NCI-H1694 (cell line): ENCODE measurements around the gene NFIX.
A peak's percentile ranks its signal among the peaks of the same experiment; 100 is the strongest.

ENCODE experiments used
- DNase-seq: peaks from one replicate; lab custom pipeline; 2025; lab: John Stamatoyannopoulos, UW

The NFIX gene

DNA sequence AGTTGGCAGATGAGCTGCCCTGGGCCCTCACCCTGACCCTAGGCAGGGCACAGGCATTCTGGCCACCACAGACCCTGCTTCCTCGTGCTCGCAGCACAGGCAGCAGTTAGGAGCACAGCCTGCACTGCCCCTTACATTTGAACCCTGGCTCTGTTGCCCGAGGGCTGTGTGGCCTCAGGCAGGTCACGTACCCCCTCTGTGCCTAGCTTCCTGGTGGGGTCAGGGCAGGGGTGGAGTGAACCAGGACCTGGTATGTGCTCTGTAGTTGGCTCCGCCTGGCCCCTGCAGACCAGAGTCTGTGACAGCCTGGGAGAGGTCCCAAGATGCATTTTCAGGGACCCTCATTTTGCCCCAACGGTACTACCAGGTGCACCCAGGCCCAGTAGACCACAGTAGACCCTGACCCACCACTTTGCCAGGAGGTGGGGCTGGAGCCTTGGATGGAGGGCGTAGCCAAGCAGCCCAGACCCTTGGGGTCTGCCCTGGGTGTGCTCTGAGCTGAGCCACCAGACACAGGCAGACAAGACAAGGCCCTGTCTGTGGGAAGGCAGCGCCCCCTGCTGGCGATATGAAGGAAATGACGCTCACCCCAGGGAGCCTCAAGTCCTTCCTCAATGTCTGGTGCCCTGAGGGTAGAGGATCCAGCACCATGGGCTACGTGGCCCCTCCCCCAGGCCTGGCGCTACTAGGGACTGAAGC is 98.3 kb downstream of the NFIX start:
- DNase-seq, result peak; percentile 84

DNA sequence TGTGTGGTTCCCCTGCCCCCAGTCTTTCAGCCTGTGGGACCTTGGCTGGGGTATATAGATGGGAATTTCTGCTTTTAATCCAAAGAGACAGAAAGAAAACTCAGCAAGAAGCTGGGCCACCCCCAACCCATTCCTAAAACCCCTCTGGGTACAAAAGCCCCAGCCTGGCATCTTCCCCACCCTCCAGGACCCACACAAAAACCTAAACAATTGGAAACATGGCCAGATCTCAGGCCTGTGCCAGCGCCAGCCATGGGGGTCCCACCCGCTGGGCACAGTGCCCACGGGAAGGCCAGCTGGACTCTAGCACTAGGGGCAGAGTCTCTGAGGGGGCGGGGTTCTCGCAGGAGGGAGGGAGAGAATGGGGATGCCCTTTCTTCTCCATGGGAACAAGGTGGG is 98.8 kb downstream of the NFIX start:
- DNase-seq, result no peak

DNA sequence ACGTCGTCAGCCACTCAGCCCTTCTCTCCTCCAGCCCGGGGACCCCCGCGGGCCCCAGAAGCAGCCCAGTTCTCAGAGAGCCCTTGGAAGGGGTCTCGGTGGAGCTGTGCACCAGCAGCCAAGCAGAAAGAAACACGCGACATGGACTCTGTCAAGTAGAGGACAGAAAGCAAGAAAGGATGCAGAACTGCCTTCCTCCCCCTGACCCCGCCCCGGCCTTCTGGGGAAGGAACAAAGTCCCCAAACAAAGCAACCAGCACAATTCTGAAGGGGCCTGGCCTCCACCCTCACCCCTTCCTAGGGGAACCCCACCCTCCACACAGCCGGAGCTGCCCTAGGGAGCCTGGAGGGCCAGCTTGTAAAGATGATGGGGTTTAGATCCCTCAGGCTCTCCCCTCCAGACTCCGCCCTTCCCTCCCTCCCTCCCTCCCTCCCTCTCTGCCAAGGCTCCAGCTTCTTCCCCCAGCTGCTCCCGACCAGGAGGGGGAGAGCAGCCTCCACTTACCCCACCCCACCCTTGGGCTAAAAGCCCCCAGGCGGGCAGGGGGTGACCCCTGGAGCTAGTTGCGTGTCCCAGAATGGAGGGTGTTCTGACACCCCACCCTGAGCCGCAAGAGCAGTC is 99.6 kb downstream of the NFIX start:
- no peak for DNase-seq

DNA sequence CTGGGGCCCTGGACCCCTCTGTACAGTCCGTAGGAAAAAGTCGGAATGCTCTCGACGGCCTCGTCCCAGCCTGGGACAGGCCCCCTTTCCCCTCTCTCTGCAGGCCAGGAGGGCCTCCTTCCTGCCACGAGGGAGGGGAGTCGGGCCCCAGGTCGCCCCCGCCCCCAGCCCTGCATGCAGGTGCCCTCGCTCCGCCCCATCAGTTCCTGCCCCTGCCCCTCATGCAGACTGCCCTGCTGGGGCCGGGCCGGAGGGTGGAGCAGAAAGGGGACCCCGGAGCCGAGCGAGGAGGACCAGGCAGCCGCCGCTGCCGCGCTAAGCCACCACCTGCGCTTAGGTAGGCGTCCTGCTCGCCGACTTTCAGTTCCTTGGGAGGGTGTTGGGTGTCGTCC is 100.1 kb downstream of the NFIX start:
- DNase-seq, result no peak

DNA sequence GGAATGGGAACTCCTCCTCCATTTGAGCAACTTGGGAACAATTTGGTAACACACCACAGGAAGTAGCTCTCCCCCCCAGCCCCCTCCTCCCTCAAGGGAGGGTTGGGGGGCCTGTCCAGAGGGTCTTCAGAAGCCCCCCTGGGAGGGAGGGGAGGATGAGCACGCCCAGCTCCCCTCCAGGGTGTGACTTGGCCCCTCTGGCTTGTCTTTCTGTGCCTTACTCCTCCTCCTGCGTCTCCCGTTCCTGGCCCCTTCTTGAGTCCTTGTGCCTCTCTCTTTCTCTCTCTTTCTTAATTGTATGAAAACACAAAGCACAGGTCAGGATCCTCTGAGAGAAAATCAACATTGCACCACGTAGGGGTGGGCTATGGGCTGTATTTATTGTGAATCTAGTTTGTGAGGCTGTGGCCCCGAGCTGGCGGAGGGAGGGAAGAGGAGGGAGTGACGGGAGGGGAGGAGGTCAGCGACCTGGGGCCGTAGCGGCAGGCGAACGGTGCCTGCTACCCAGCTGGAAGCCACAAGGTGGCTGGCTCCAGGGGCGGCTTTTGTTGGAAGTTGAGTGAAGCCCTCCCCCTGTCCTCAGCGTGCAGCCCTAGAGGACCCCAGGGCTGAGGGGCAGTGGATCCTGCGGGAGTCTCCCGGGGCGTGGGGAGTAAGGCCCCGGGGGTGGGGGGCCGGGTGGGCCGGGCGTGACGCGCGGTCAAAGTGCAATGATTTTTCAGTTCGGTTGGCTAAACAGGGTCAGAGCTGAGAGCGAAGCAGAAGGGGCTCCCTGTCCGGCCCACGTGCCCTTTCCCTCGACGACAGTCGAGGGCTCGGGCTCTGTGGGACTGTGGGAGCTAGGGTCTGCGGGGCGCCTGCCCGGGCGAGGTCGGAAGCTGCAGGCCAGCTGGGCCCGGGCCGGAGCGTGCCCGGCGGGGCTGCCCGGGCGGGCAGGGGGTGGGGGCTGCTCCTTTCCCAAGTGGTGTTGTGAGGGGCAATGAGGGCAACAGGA is 101.0 kb downstream of the NFIX start:
- DNase-seq, result no peak

DNA sequence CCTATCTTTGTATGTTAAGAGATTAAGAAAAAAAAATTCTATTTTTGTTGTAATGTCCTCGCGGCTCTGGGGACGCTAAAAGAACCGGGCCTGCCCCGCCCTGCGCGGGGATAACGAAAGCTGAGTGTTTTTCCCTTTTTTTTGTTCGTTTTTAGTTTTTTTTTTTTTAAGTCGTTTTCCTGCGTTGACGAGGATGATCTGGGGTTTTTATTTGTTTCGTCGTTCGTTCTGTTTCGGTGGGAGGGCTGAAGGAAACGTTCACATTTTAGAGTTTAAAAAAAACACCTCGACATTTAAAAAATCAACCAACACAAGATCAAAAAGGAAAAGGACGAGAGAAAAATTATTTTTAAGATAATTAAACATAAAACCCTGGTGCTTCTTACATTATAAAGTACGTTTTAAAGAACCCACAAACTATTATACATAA is 101.8 kb downstream of the NFIX start:
- DNase-seq, result no peak

DNA sequence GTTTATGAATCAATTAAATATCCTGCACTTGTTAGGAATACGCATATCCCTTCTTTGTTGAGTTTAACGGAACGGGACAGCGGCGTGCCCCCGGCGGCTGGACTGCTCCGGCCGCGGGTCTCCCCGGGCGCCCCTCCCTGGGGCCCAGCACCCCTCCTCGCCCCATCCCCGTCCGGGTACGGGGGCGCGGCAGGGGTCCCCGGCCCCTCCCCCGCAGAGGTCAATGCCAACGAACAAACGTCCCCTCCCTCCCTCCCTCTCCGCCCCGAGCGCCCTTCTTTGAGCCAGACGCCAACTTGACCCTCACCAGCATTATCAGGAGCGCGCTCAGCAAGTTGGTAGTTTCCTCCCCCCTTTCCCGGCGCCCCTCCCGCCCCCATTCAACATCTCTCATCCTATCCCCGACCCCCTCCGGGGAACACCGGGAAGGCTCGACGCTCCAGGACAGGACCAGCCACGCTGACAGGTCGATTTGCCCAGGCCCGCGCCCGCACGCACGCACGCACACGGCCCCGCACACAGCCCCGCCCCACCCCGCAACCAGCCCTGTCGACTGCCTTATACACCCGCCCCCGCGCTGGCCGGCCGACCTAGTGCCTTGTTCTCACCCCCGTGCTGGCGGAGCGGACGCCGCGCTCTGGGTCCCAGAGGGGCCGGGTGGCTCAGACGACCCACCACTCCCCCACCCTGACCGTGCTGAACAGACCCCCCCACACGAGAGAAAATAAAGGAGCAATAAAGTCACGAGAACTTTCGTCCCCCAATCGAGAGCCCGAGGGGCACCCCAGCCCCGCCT is 102.4 kb downstream of the NFIX start:
- no peak for DNase-seq

DNA sequence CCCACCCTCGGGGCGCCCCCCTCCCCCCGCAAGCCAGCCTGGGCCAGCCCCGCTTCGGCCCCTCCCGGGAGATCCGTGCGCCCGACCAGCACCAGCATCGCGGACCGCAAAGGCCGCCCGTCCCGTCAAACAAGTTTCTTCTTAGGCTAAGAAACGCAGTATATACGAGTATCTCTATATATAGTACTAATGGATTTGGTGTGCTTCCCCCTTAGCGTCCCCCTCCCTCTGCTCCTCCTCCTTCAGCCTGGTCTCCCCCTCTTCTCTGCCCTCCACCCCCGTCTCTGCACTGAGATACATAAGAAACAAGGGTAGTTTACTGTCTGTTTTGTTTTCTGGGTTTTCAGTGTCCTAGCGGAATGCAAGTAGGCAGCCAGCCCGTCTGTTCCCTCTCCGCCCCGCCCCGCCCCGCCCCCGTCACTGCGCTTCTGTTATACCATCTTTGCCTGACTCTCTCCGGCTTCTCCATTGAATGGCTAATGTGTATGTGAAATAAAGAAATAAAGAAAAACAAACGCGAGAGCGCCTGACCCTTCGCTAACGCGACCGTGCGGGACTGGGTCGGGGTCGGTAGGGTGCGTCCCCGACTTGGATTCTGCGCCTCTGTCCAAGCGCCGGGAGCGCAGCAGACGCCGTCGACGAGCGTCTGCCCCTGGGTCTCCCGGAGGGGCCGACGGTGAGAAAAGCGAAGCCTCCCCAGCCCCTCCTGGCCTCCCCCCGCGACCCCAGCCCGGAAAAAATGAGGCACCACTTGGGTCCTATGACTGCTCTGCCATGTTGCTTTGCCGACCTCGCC is 103.2 kb downstream of the NFIX start:
- DNase-seq, result no peak

DNA sequence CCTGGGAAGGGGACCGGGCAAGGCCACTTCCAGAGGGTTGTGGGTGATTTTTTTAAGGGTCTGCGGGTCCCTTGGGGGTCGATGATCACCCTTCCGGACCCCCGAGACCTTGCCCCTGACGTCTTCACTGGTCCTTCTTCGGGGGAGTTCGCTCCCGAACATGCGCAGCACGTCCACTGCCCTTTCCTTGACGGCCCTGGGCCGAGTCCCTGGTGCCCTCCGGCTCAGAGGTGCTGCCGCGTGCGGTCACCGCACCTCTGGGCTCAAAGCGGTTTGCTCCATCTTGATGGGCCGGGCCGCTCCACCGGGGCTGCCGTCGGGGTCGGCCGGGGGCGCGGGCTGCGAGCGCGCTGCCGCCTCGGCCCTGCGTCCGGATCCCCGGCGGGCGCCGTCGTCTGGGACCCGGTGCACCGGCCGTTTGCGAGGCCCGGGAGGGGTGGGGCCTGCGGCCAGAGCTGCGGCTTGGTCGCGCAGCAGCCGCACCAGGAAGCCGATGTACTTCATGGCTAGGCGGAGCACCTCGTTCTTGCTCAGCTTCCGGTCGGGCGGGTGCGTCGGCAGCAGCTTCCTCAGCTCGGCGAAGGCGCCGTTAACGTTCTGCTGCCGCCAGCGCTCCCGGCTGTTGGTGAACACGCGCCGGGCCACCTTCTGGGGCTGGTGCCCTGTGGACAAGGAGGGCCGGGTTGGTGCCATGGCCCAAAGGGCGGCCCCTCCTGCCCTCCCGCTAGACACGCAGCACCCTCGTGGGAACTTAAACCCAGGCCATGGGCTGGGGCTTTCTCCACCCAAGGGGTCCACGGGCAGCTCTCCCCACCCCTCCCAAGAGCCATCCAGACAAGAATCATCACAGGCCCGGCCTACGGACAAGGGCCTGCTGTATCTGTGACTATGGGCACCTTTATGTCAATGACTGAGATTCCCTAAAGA is 104.1 kb downstream of the NFIX start:
- no peak for DNase-seq

DNA sequence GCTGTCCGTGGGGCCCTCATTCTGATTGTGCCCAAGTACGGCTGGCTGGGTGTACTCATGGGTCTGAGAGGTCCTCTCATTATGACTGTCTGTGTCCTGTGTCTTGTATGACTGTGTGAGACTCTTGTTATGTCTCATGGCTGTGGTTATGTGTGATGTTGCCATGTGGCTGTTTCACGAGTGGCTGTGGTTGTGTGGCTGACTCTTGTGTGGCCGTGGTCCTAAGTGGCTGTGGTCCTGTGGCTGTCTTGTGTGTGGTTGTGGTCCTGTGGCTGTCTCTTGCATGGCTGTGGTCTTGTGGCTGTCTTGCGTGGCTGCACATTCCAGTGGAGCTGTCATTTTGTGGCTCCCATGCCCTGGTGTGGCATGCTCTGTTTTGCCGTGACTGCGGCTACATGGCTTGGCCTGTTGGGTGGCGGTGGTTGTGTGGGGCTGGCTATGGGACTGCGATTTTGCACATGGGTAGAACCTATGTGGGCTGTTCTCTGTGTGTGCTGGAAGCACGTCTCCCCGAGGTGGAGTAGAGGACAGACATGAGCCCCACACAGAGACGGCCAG is 104.8 kb downstream of the NFIX start:
- no peak for DNase-seq

DNA sequence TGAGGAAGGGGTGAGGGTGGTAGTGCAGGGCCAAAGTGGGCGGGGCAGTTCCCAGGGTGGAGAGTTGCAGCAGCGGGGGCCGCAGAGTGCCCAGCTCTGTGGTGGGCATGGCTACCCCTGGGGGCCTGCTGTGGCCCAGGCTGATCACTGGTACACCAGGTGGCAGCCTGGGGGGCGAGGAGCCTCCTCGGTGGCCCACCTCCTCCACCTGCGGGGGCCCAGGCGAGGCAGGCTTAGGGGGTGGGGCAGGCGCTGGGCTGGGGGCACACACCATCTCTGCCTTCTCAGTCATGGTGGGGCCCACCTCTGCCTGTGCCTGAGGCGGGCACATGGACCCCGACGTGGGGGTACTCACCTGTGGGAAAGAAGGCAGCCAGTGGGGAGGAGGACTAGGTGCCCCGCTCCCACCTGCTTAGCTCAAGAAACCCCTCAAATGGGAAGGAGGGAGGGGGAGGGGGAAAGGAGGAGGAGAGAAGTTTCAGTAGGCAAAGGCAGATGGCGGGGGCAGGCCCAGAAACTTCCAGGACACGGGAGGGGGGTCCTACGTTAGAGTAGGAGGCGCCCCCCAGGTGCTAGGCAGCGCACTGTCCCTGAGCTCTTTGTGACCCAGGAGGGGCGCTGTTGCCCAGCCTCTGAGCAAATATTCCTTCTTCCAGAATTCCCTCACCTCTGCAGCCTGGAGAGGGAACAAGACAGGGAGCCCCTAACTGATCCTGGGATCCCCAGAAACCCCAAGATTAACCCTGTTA is 105.7 kb downstream of the NFIX start:
- DNase-seq, result no peak

DNA sequence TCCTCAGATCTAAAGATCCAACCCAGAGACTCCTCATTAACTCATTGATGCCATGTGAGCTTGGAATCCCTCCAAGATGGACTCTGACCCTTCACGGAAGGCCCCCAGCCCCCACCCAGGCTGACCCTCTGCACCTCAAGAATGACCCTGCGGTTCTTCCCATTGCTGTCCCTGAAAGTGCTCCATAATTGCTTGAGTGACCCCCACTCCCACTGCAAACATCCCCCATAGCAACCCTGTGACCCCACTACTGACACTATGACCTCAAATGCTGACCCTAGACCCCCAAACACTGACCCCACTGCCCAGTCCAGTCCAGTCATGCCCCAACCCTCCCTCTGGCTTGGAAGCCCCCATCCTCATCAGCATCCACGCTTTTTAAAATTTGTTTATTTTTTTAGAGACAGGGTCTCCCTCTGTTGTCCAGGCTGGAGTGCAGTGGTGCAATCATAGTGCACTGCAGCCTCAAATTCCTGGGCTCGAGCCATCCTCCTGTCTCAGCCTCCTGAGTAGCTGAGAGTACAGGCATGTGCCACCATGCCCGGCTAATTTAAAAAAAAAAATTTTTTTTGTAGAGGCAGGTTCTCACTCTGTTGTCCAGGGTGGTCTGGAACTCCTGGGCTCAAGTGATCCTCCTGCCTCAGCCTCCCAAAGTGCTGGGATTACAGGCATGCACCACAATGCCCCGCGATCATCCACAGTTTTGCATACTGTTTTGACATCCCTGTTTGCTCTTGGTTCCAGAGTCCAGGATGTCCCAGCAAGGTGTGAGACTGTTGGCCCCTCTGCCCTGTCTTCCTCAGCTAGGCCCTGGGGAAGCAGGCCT is 106.5 kb downstream of the NFIX start:
- no peak for DNase-seq

DNA sequence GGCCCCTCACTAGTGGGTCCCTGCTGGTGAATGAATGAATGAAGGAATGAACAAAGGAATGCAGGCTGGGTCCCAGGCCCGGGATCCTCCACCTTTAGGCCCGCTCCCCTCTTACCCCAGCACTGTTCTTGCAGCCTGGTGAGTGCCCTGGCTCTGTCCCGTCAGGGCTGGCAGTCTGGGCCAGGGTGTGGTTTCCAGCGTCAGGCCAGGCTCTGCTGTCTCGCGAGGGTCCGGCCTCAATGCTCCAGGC is 107.1 kb downstream of the NFIX start:
- DNase-seq, result no peak

DNA sequence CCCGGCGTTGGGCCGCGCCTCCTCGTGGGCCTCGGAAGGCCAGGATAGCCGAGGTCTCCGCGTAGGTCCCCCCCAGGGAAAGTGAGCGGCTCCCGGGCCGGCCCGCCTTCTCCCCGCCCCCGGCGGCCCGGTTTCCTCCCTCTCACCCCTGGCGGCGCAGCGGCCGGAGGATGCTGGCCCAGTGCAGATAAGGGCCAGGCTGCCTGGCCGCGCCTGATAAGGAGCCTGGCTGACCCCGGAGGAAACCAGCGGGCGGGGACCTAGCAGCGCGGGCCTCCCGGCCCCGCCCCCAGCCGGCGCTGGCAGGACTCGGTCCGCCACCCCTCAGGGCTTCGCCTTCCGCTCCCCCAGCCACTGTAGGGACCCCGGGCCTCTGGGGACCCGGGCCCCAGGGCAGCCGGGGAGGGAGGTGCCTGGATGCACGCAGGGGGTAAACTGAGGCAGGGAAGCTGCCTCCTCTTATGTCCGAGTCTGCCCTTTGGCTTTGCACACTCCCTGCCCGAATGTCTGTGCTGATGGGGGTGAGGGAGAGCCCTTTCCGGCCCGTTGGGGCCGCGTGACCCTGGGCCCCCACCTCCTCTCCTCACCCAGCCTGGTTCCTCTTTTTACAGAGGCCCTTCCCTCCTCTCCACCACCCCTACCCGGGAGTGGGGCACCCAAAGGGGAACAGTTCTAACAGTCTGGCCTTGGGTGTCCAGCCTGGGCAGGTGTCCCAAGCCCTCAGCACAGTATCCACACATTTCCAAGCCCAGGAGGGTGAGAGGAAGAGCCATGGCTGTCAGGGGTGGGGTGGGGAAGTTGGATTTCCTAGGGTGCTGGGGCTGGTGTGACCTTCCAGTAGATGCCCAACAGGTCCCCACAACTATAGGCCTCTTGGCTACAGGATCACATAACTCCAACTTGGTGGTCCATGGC is 107.6 kb downstream of the NFIX start, which contains the start of gene LYL1:
TSS of gene LYL1 (minus strand) at position 193 of the 915 bp plus-strand sequence. CDS start 1,687 bp downstream, outside the sequence.
- DNase-seq, result no peak

DNA sequence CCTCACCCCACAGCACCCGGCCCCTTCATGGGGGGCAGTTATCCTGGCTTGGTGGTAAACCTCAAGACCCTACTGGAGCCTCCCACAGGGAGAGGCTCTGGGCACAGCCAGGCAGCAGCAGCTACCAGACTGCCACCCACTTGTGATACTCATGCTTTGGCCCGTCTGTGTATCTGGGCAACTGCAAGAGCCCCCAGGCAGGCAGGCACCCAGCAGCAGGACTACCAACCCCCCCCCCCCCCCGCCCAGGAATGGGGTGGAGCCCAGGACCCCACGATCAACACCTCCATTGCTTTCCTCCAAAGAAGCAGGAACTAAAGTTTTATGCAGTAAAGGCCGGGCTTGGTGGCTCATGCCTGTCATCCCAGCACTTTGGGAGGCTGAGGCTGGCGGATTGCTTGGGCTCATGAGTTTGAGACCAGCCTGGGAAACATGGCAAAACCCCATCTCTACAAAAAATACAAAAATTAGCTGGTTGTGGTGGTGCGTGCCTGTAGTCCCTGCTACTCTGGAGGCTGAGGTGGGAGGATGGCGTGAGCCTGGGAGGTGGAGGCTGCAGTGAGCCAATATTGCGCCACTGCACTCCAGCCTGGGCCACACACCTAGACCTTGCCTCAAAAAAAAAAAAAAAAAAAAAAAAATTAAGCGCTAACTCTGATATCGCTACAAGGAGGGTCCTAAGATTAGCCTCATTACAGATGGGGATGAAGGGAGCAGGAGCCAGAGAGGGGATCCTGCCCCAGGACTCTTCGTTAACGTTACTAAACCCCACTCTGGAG is 108.5 kb downstream of the NFIX start:
- no peak for DNase-seq

DNA sequence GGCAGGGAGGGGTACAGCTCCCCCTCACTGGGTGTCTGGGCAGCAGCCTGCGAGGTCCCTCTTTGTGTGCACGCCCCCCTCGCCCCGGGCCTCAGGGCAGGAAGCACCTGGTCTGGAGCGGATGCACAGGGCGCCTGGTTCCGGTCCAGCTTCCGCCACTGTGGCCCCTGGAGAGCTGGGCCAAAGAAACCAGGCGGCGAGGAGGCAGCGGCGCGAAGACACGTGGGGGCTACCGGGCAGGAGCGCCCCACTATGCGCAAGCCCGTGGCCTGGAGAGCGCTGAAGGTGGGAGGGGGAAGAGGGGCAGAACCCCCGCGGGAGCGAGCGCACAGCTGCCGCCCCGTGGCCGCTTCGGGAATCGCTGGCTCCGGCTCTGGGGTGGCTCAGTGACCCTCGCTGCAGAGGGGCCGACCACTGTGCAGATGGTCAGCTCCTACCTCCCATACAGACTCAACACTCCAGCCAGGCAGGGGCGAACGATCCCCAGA is 109.1 kb downstream of the NFIX start:
- no peak for DNase-seq
